Activated B cell treated with CpG ODN at 0.5 μM for 24 hours (primary cell): ENCODE measurements around the gene CCL28. TPM values are rescaled to one million over a fixed set of nuclear protein-coding genes. Genes with fewer than 3 reads are reported as not detected.

ENCODE experiments used
- ATAC-seq: fragments of 200-7000 bp; cut with Tn5 transposase; one replicate; pipeline ENCODE4 v1.10.0; 2021; ENCODE audit warnings: low read depth, mild to moderate bottlenecking, moderate library complexity
- CTCF ChIA-PET: fragments of 350-600 bp; sonication (Branson Sonifier 250); formaldehyde crosslinking; loops from one replicate; lab custom pipeline; 2021; ENCODE audit warnings: antibody characterized with exemption; lab: Charles Lee
- POLR2A ChIA-PET: fragments of 350-600 bp; sonication (Branson Sonifier 250); formaldehyde crosslinking; loops from one replicate; lab custom pipeline; 2021; ENCODE audit warnings: antibody characterized with exemption; lab: Charles Lee
- DNase-seq: peaks from one replicate; pipeline ENCODE4 v3.0.0; 2022
- H3K27ac Mint-ChIP-seq: one replicate; pipeline ENCODE4 v1.8.0; 2020; ENCODE audit warnings: mixed read lengths
- H3K27me3 Mint-ChIP-seq: one replicate; pipeline ENCODE4 v1.8.0; 2021; ENCODE audit warnings: mixed read lengths
- H3K36me3 Mint-ChIP-seq: one replicate; pipeline ENCODE4 v1.8.0; 2021; ENCODE audit warnings: low read depth, mixed read lengths
- H3K4me1 Mint-ChIP-seq: one replicate; pipeline ENCODE4 v1.8.0; 2021; ENCODE audit warnings: mixed read lengths
- H3K4me3 Mint-ChIP-seq: one replicate; pipeline ENCODE4 v1.8.0; 2020; ENCODE audit warnings: mild to moderate bottlenecking, mixed read lengths
- H3K9me3 Mint-ChIP-seq: one replicate; pipeline ENCODE4 v1.8.0; 2020; ENCODE audit warnings: mixed read lengths
- CTCF ChIP-seq: fragments of 200-600 bp; IDR thresholded peaks from one replicate; pipeline ENCODE4 v1.8.0; 2022; ENCODE audit warnings: antibody characterized with exemption, mild to moderate bottlenecking
- intact Hi-C: fragments of 100-400 bp; cut with micrococcal nuclease; formaldehyde crosslinking; loops from one replicate; pipeline ENCODE4 v1.15.1; 2024
- total RNA-seq: library from RNA; stranded (reverse); gene quantifications from 2 replicates; pipeline ENCODE4 v1.2.3, GENCODE V29; 2022

CCL28 gene
- total RNA-seq, 1 donor from 2014 or later = 11.6 TPM

GRCh38 chr5:43433382-43433781 lies 21.2 kb upstream of the CCL28 start:
- TF ChIP-seq CTCF = no peak
- H3K27me3 Mint-ChIP-seq = no peaks in the 10 kb centered on the region
- no peak for ATAC-seq
- no peak overlapping the region for H3K27ac Mint-ChIP-seq
- no peak overlapping the region for H3K4me3 Mint-ChIP-seq
- DNase-seq = no peak
- H3K9me3 Mint-ChIP-seq = peaks cover 5% of the 10 kb centered on the region
- ChIA-PET POLR2A (interaction anchor here (0.6 kb wide), 1 partner anchor 60 kb away, joined by 5 read pairs; no protein-coding TSS in a partner anchor), CTCF (no interaction called here)
- H3K36me3 Mint-ChIP-seq = no peaks in the 10 kb centered on the region
- H3K4me1 Mint-ChIP-seq = no peaks in the 10 kb centered on the region
- intact Hi-C loops = no loop called here

GRCh38 chr5:43432486-43433375 lies 20.5 kb upstream of the CCL28 start:
- POLR2A ChIA-PET = no interaction called here
- Mint-ChIP-seq H3K27ac (no peak overlapping the region), H3K4me1 (no peaks in the 10 kb centered on the region), H3K9me3 (no peaks in the 10 kb centered on the region), H3K4me3 (no peak overlapping the region), H3K27me3 (no peaks in the 10 kb centered on the region), H3K36me3 (no peaks in the 10 kb centered on the region)
- ATAC-seq (no peak), DNase-seq (no peak)
- intact Hi-C loops = no loop called here
- no peak for TF ChIP-seq CTCF
- CTCF ChIA-PET = no interaction called here

- ChIA-PET POLR2A (no interaction called here), CTCF (no interaction called here)
- ATAC-seq (no peak), DNase-seq (no peak)
- H3K36me3 Mint-ChIP-seq = no peaks in the 10 kb centered on the region
- H3K4me1 Mint-ChIP-seq = no peaks in the 10 kb centered on the region
- H3K27ac Mint-ChIP-seq = no peak overlapping the region
- H3K27me3 Mint-ChIP-seq = no peaks in the 10 kb centered on the region
- intact Hi-C loops = no loop called here
- H3K4me3 Mint-ChIP-seq = no peak overlapping the region
- no peaks in the 10 kb centered on the region for H3K9me3 Mint-ChIP-seq
- no peak for TF ChIP-seq CTCF
Measured at GRCh38 chr5:43429706-43430105, 17.5 kb upstream of the CCL28 start.

- ATAC-seq = no peak
- no peaks in the 10 kb centered on the region for H3K4me1 Mint-ChIP-seq
- no peak overlapping the region for H3K4me3 Mint-ChIP-seq
- no peak for TF ChIP-seq CTCF
- ChIA-PET CTCF (no interaction called here), POLR2A (no interaction called here)
- H3K9me3 Mint-ChIP-seq = no peaks in the 10 kb centered on the region
- intact Hi-C loops = no loop called here
- no peak overlapping the region for H3K27ac Mint-ChIP-seq
- H3K27me3 Mint-ChIP-seq = no peaks in the 10 kb centered on the region
- H3K36me3 Mint-ChIP-seq = no peaks in the 10 kb centered on the region
- no peak for DNase-seq
Measured at GRCh38 chr5:43429016-43429415, 16.8 kb upstream of the CCL28 start.

GRCh38 chr5:43427306-43427705 lies 15.1 kb upstream of the CCL28 start:
- TF ChIP-seq CTCF = no peak
- H3K27me3 Mint-ChIP-seq = no peaks in the 10 kb centered on the region
- no peak overlapping the region for H3K4me3 Mint-ChIP-seq
- no peaks in the 10 kb centered on the region for H3K9me3 Mint-ChIP-seq
- POLR2A ChIA-PET = no interaction called here
- no peaks in the 10 kb centered on the region for H3K4me1 Mint-ChIP-seq
- no peak for DNase-seq
- intact Hi-C loops = no loop called here
- CTCF ChIA-PET = no interaction called here
- no peak for ATAC-seq
- no peak overlapping the region for H3K27ac Mint-ChIP-seq
- H3K36me3 Mint-ChIP-seq = no peaks in the 10 kb centered on the region
